Kidney (tissue), 14 donors: Measurements from ENCODE around the gene ZNF892. TPM values are rescaled to one million over a fixed set of nuclear protein-coding genes. Genes with fewer than 3 reads are reported as not detected.
A peak's percentile ranks its signal among the peaks of the same experiment; 100 is the strongest.

ENCODE experiments used
- DNase-seq, 5 donors: peaks; one replicate each; pipeline ENCODE4 v3.0.0-alpha.2; 2013 to 2020
- FAIRE-seq: peaks from 2 replicates; lab custom pipeline; 2012; peaks lifted over from hg19 to GRCh38; lab: Jason Lieb, UNC
- H3K27ac ChIP-seq, 2 donors: one replicate each; pipeline ENCODE4 v1.7.0; 2013; ENCODE audit warnings: low read depth in 2 of 2, low read length in 2 of 2, inconsistent platforms in 1 of 2
- H3K27me3 ChIP-seq: one replicate; pipeline ENCODE4 v1.7.1; 2013; ENCODE audit warnings: low read length, inconsistent platforms; ENCODE audit not compliant: control insufficient read depth, insufficient read depth
- H3K36me3 ChIP-seq, 3 donors: one replicate each; pipeline versions ENCODE4 v1.7.0 to v1.7.1; 2013; ENCODE audit warnings: low read length in 3 of 3, control low read depth in 1 of 3, inconsistent platforms in 1 of 3; ENCODE audit not compliant: insufficient read depth in 3 of 3, control insufficient read depth in 2 of 3
- H3K4me1 ChIP-seq, 3 donors: one replicate each; pipeline versions ENCODE4 v1.7.0 to v1.7.1; 2013; ENCODE audit warnings: low read length in 3 of 3, inconsistent platforms in 1 of 3, low read depth in 1 of 3; ENCODE audit not compliant: control insufficient read depth in 2 of 3, insufficient read depth in 2 of 3
- H3K4me3 ChIP-seq, 3 donors: one replicate each; pipeline versions ENCODE4 v1.7.0 to v1.8.1; 2013; ENCODE audit warnings: low read length in 3 of 3, control low read depth in 1 of 3, inconsistent platforms in 1 of 3
- H3K9ac ChIP-seq, 3 donors: one replicate each; pipeline versions ENCODE4 v1.7.0 to v1.7.1; 2013; ENCODE audit warnings: low read length in 3 of 3, control low read depth in 1 of 3, inconsistent platforms in 1 of 3
- H3K9me3 ChIP-seq, 3 donors: one replicate each; pipeline versions ENCODE4 v1.7.0 to v1.7.1; 2013; ENCODE audit warnings: low read length in 3 of 3, control low read depth in 1 of 3, inconsistent platforms in 1 of 3; ENCODE audit not compliant: control insufficient read depth in 2 of 3, insufficient read depth in 1 of 3
- intact Hi-C: fragments of 100-400 bp; cut with DNase I; formaldehyde crosslinking; loops from one replicate; pipeline ENCODE4 v1.11.1; 2022
- polyA plus RNA-seq: library from polyadenylated mRNA; stranded (reverse); fragments of 350-450 nt; fragmentation: Illumina TruSeq; extraction: RNeasy Lipid Tissue Mini Kit (QIAGEN cat#74804); gene quantifications from one replicate; pipeline ENCODE4 v1.2.3, GENCODE V29; 2014; ENCODE audit warnings: low read depth, low replicate concordance; ENCODE audit not compliant: insufficient read depth
- total RNA-seq: library from RNA; stranded (reverse); fragmentation: NEBNext Ultra II Directional; extraction: Animal tissue kit (Norgen Biotek cat#: 25700); gene quantifications from one replicate; pipeline ENCODE4 v1.2.1, GENCODE V29; 2021
- TF ChIP-seq, protein P1 (sequence below): IDR thresholded peaks from 3 replicates; pipeline ENCODE4 v1.5.1; 2012; ENCODE audit warnings: mild to moderate bottlenecking, moderate library complexity, borderline replicate concordance; ENCODE audit not compliant: insufficient read depth; ENCODE audit errors: extremely low read depth
- donor health status: control.
- donor health status: control.
- donor health status: control.
- donor health status: control.
- donor health status: control.
- donor health status: DM: yes; HTN: yes; CAD: no.
- donor health status: Normal renal cell carcinoma (clear cell type).

ZNF892 gene
- total and polyA plus RNA-seq, 2 donors from 2014 or later: 0.34 to 6.2 TPM

DNA sequence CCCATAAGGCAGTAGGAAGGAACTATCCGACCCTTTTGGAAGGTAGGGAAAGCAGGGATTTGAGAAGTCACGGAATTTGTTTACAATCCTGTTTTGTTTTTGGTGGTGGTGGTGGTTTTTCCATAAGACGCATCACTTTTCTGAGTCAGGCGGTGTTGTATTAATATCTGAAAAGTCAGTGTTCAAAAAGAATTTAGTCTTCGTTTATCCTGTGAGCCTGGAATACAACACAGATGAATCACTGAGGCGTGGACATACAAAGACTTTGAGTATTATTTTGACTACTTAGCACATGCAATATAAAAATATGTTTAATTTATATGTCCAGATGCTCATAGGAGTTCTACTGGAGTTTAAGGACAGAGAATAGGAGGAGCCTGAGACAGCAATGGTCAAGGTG lies 785 bp downstream of the ZNF892 start:
- no peak for DNase-seq
- Histone ChIP-seq H3K9ac (peak overlapping the region; percentile 30 to 72 (median 43)), H3K4me1 (peaks cover 0 to 2% (median 0%) of the 10 kb centered on the region in 3 donors), H3K4me3 (peak overlapping the region; percentile 71 to 84 (median 82)), H3K27ac (no peak overlapping the region), H3K9me3 (peaks cover 0 to 20% (median 20%) of the 10 kb centered on the region in 3 donors), H3K27me3 (no peaks in the 10 kb centered on the region), H3K36me3 (peaks cover 4 to 19% (median 17%) of the 10 kb centered on the region in 3 donors)
- TF ChIP-seq, protein P1, sequence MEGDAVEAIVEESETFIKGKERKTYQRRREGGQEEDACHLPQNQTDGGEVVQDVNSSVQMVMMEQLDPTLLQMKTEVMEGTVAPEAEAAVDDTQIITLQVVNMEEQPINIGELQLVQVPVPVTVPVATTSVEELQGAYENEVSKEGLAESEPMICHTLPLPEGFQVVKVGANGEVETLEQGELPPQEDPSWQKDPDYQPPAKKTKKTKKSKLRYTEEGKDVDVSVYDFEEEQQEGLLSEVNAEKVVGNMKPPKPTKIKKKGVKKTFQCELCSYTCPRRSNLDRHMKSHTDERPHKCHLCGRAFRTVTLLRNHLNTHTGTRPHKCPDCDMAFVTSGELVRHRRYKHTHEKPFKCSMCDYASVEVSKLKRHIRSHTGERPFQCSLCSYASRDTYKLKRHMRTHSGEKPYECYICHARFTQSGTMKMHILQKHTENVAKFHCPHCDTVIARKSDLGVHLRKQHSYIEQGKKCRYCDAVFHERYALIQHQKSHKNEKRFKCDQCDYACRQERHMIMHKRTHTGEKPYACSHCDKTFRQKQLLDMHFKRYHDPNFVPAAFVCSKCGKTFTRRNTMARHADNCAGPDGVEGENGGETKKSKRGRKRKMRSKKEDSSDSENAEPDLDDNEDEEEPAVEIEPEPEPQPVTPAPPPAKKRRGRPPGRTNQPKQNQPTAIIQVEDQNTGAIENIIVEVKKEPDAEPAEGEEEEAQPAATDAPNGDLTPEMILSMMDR: no peak
- FAIRE-seq: no peak
- intact Hi-C loops: no loop called here

DNA sequence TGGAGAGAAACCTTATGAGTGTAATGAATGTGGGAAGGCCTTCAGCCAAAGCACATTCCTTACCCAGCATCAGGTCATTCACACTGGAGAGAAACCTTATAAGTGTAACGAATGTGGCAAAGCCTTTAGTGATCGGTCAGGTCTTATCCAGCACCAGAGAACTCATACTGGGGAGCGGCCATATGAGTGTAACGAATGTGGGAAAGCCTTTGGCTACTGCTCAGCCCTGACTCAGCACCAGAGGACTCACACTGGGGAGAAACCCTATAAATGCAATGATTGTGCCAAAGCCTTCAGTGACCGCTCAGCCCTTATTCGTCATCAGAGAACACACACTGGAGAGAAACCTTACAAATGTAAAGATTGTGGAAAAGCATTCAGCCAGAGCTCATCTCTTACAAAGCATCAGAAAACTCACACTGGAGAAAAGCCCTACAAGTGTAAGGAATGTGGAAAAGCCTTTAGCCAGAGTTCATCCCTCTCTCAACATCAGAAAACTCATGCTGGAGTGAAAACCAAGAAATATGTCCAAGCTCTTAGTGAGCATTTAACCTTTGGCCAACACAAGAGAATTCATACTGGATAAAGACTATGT lies 7.8 kb downstream of the ZNF892 start:
- Histone ChIP-seq H3K9me3 (peaks cover 2 to 87% (median 64%) of the 10 kb centered on the region in 3 donors), H3K36me3 (peaks cover 11 to 45% (median 32%) of the 10 kb centered on the region in 3 donors), H3K27ac (no peak overlapping the region), H3K27me3 (no peaks in the 10 kb centered on the region), H3K9ac (no peak overlapping the region), H3K4me3 (peak overlapping the region in 1 of 3 donors; percentile 24), H3K4me1 (no peaks in the 10 kb centered on the region)
- no peak for FAIRE-seq
- DNase-seq: no peak
- intact Hi-C loops: no loop called here
- TF ChIP-seq, protein P1: no peak

DNA sequence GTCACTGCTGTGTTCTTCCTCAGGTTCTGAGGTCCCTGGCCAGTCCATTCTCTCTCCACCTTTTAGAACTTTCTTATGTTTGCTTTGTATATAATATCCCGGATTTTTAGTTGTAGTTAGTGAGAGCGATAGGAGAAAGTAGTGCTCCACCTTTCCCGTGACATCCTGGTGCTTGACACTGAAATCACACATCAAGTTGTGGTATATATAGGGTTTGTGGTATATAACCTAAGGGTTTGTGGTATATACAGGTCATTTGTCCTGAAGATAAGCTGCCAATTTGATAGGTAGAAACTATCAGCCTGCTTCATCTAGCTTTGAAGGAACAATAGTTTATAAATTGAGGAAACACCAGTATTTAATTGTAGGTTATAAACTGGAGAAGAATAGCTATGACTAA lies 13.1 kb downstream of the ZNF892 start:
- TF ChIP-seq, protein P1: no peak
- FAIRE-seq (no peak), DNase-seq (no peak)
- intact Hi-C loops: no loop called here
- Histone ChIP-seq H3K27ac (no peak overlapping the region), H3K9me3 (peaks cover 0 to 87% (median 26%) of the 10 kb centered on the region in 3 donors), H3K4me1 (no peaks in the 10 kb centered on the region), H3K27me3 (no peaks in the 10 kb centered on the region), H3K36me3 (peaks cover 0 to 7% (median 0%) of the 10 kb centered on the region in 3 donors), H3K9ac (no peak overlapping the region), H3K4me3 (no peak overlapping the region)
